Neural cell (in vitro differentiated cells): ENCODE results near the gene ATAD2B. TPM values are rescaled to one million over a fixed set of nuclear protein-coding genes. Genes with fewer than 3 reads are reported as not detected.

ENCODE experiments used
- H2AFZ ChIP-seq: fragments of 200-600, 300-800 bp; sonication (generic), shearing (Covaris generic); 2 replicates; pipeline ENCODE4 v1.6.0; 2014; ENCODE audit warnings: low read depth, mild to moderate bottlenecking, antibody characterized with exemption, low read length, moderate library complexity
- H3F3A ChIP-seq: fragments of 200-600 bp; shearing (Covaris generic); 2 replicates; pipeline ENCODE4 v1.6.1; 2016; ENCODE audit warnings: mild to moderate bottlenecking, moderate library complexity, mixed read lengths, antibody characterized with exemption, low read length; ENCODE audit not compliant: insufficient read depth, poor library complexity, severe bottlenecking
- H3K27ac ChIP-seq: fragments of 200-600, 300-800 bp; sonication (generic), shearing (Covaris generic); 2 replicates; pipeline ENCODE4 v1.5.1; 2014; ENCODE audit warnings: mild to moderate bottlenecking, low read length, moderate library complexity
- H3K27me3 ChIP-seq: fragments of 300-800, 200-600 bp; sonication (generic), shearing (Covaris generic); 2 replicates; pipeline ENCODE4 v1.6.0; 2014; ENCODE audit warnings: mild to moderate bottlenecking, low read depth, low read length, moderate library complexity; ENCODE audit not compliant: insufficient read depth
- H3K36me3 ChIP-seq: fragments of 300-800, 200-600 bp; sonication (generic), shearing (Covaris generic); 2 replicates; pipeline ENCODE4 v1.5.1; 2014; ENCODE audit warnings: mild to moderate bottlenecking, antibody characterized with exemption, low read length, moderate library complexity; ENCODE audit not compliant: insufficient read depth
- H3K4me2 ChIP-seq: fragments of 300-800, 200-600 bp; sonication (generic), shearing (Covaris generic); 2 replicates; pipeline ENCODE4 v1.6.0; 2014; ENCODE audit warnings: mild to moderate bottlenecking, low read length
- H3K4me3 ChIP-seq: fragments of 300-800, 200-600 bp; sonication (generic), shearing (Covaris generic); 2 replicates; pipeline ENCODE4 v1.5.1; 2014; ENCODE audit warnings: mild to moderate bottlenecking, low read length, moderate library complexity
- H3K79me2 ChIP-seq: fragments of 200-600 bp; shearing (Covaris generic); replicated peaks from 2 replicates; pipeline ENCODE4 v1.6.0; 2014; ENCODE audit warnings: mild to moderate bottlenecking, low read length, moderate library complexity; ENCODE audit not compliant: insufficient read depth
- H3K9ac ChIP-seq: fragments of 300-800, 200-600 bp; sonication (generic), shearing (Covaris generic); 2 replicates; pipeline ENCODE4 v1.6.1; 2016; ENCODE audit warnings: mild to moderate bottlenecking, low read length, mixed read lengths
- H3K9me2 ChIP-seq: fragments of 200-600 bp; shearing (Covaris generic); 2 replicates; pipeline ENCODE4 v1.6.1; 2016; ENCODE audit warnings: mild to moderate bottlenecking, low read length, mixed read lengths; ENCODE audit not compliant: insufficient read depth
- H3K9me3 ChIP-seq: fragments of 200-600, 300-800 bp; sonication (generic), shearing (Covaris generic); 2 replicates; pipeline ENCODE4 v1.6.1; 2016; ENCODE audit warnings: mild to moderate bottlenecking, mixed run types, low read length, moderate library complexity, mixed read lengths
- H4K20me1 ChIP-seq: fragments of 200-600 bp; shearing (Covaris generic); 2 replicates; pipeline ENCODE4 v1.6.1; 2016; ENCODE audit warnings: mild to moderate bottlenecking, mixed run types; ENCODE audit not compliant: insufficient read depth
- CTCF ChIP-seq: fragments of 450-650 bp; IDR thresholded peaks from 2 replicates; pipeline ENCODE4 v1.5.1; 2014; ENCODE audit warnings: antibody characterized with exemption, mild to moderate bottlenecking, moderate library complexity; ENCODE audit not compliant: poor library complexity, severe bottlenecking
- EP300 ChIP-seq: fragments of 450-650 bp; conservative IDR thresholded peaks from 2 replicates; pipeline ENCODE4 v1.6.1; 2014; ENCODE audit warnings: antibody characterized with exemption, mild to moderate bottlenecking, moderate library complexity; ENCODE audit not compliant: poor library complexity, severe bottlenecking
- EZH2 ChIP-seq: fragments of 200-600, 300-800 bp; shearing (Covaris generic), sonication (generic); IDR thresholded peaks from 2 replicates; pipeline ENCODE4 v1.6.1; 2014; ENCODE audit warnings: antibody characterized with exemption, low read length, borderline replicate concordance, mild to moderate bottlenecking; ENCODE audit not compliant: insufficient read depth, poor library complexity, severe bottlenecking
- MXI1 ChIP-seq: fragments of 450-650 bp; conservative IDR thresholded peaks from 2 replicates; pipeline ENCODE4 v1.6.1; 2014; ENCODE audit warnings: antibody characterized with exemption, mild to moderate bottlenecking; ENCODE audit not compliant: poor library complexity, severe bottlenecking
- POLR2AphosphoS5 ChIP-seq: IDR thresholded peaks from 2 replicates; pipeline ENCODE4 v1.6.1; 2012
- RAD21 ChIP-seq: fragments of 450-650 bp; conservative IDR thresholded peaks from 2 replicates; pipeline ENCODE4 v1.6.1; 2014; ENCODE audit warnings: antibody characterized with exemption, mild to moderate bottlenecking, moderate library complexity
- REST ChIP-seq: IDR thresholded peaks from 2 replicates; pipeline ENCODE4 v1.6.1; 2012; ENCODE audit warnings: borderline replicate concordance
- SMC3 ChIP-seq: fragments of 450-650 bp; conservative IDR thresholded peaks from 2 replicates; pipeline ENCODE4 v1.6.1; 2014; ENCODE audit warnings: antibody characterized with exemption, mild to moderate bottlenecking, moderate library complexity; ENCODE audit not compliant: poor library complexity
- TAF1 ChIP-seq: IDR thresholded peaks from 2 replicates; pipeline ENCODE4 v1.6.1; 2012; ENCODE audit warnings: low read depth
- polyA plus RNA-seq: library from polyadenylated mRNA; depleted of rRNA; stranded (reverse); fragments of >200 nt; gene quantifications from 2 replicates; pipeline ENCODE4 v1.2.3, GENCODE V29; 2014

ATAD2B gene
- polyA plus RNA-seq, 1 donor from 2014 or later, result 37.6 TPM

GRCh38 chr2:23947350-23947749, 20.4 kb upstream of the ATAD2B start:
- Histone ChIP-seq H3F3A (no peaks in the 10 kb centered on the region), H3K27ac (no peak overlapping the region), H3K9me3 (no peaks in the 10 kb centered on the region), H3K9ac (no peak overlapping the region), H3K4me2 (no peak overlapping the region), H4K20me1 (no peaks in the 10 kb centered on the region), H2AFZ (no peak overlapping the region), H3K27me3 (no peaks in the 10 kb centered on the region), H3K9me2 (no peaks in the 10 kb centered on the region), H3K36me3 (no peaks in the 10 kb centered on the region), H3K4me3 (no peak overlapping the region), H3K79me2 (peaks cover 43% of the 10 kb centered on the region)
- no peak for TF ChIP-seq CTCF
- no peak for TF ChIP-seq POLR2AphosphoS5
- no peak for TF ChIP-seq REST

GRCh38 chr2:23944976-23945375, 18.1 kb upstream of the ATAD2B start:
- Histone ChIP-seq H3K79me2 (peaks cover 46% of the 10 kb centered on the region), H3K27ac (no peak overlapping the region)
- TF ChIP-seq MXI1, result no peak
- no peak for TF ChIP-seq RAD21
- TF ChIP-seq POLR2AphosphoS5, result no peak
- no peak for TF ChIP-seq EZH2
- no peak for TF ChIP-seq SMC3
- TF ChIP-seq TAF1, result no peak
- no peak for TF ChIP-seq REST
- TF ChIP-seq EP300, result no peak
- no peak for TF ChIP-seq CTCF

More at GRCh38 chr2:23944976-23945375, 18.1 kb upstream of the ATAD2B start:
- Histone ChIP-seq H4K20me1 (no peaks in the 10 kb centered on the region), H3F3A (no peaks in the 10 kb centered on the region), H3K4me2 (no peak overlapping the region), H3K9me3 (no peaks in the 10 kb centered on the region), H3K27me3 (no peaks in the 10 kb centered on the region), H3K4me3 (no peak overlapping the region), H3K9me2 (no peaks in the 10 kb centered on the region), H3K9ac (no peak overlapping the region), H2AFZ (no peak overlapping the region), H3K36me3 (no peaks in the 10 kb centered on the region)
